ENCODE data around the gene CLASP1. TPM values are rescaled to one million over a fixed set of nuclear protein-coding genes. Genes with fewer than 3 reads are reported as not detected.
"Not testable (repeated sequence)": the region's sequence is repeated elsewhere in the genome, so short reads cannot be mapped to it uniquely, and the experiment has no call there.

Gene CLASP1
- total and polyA plus RNA-seq, 2 donors = 11.6 to 18.4 TPM

GRCh38 chr2:121555008-121555407, 94.3 kb downstream of the CLASP1 start:
- H3K36me3 ChIP-seq (ENCODE audit: control insufficient read depth in 2 of 2, insufficient read depth in 2 of 2, low read length in 1 of 2) = no peaks in the 10 kb centered on the region
- no peak overlapping the region for H3K27ac ChIP-seq (ENCODE audit: low read depth in 1 of 2, low read length in 1 of 2)
- no peak overlapping the region for H3K4me3 ChIP-seq (ENCODE audit: low read length in 2 of 2)
- no peaks in the 10 kb centered on the region for H3K27me3 ChIP-seq (ENCODE audit: control insufficient read depth in 2 of 2, insufficient read depth in 1 of 2, low read length in 1 of 2)
- DNase-seq (ENCODE audit: low read depth in 6 of 9, low spot score in 9 of 9) = no peak
- WGBS = 95% methylated on average over 7 of the region's 7 CpGs
- H3K9me3 ChIP-seq (ENCODE audit: control insufficient read depth in 2 of 2, insufficient read depth in 1 of 2, low read length in 1 of 2) = no peaks in the 10 kb centered on the region
- H3K4me1 ChIP-seq (ENCODE audit: control insufficient read depth in 2 of 2, insufficient read depth in 2 of 2, low read length in 2 of 2) = no peaks in the 10 kb centered on the region

GRCh38 chr2:121552477-121553180, 96.6 kb downstream of the CLASP1 start:
- H3K4me3 ChIP-seq (ENCODE audit: low read length in 2 of 2); H3K27me3 ChIP-seq (ENCODE audit: control insufficient read depth in 2 of 2, insufficient read depth in 1 of 2, low read length in 1 of 2); H3K9me3 ChIP-seq (ENCODE audit: control insufficient read depth in 2 of 2, insufficient read depth in 1 of 2, low read length in 1 of 2); H3K36me3 ChIP-seq (ENCODE audit: control insufficient read depth in 2 of 2, insufficient read depth in 2 of 2, low read length in 1 of 2); DNase-seq (ENCODE audit: low read depth in 6 of 9, low spot score in 9 of 9); H3K4me1 ChIP-seq (ENCODE audit: control insufficient read depth in 2 of 2, insufficient read depth in 2 of 2, low read length in 2 of 2); H3K27ac ChIP-seq (ENCODE audit: low read depth in 1 of 2, low read length in 1 of 2): not testable (repeated sequence)
- WGBS = 50% methylated on average over 2 of the region's 2 CpGs

- Histone ChIP-seq H3K4me1 (ENCODE audit: control insufficient read depth in 2 of 2, insufficient read depth in 2 of 2, low read length in 2 of 2) (no peaks in the 10 kb centered on the region), H3K9me3 (ENCODE audit: control insufficient read depth in 2 of 2, insufficient read depth in 1 of 2, low read length in 1 of 2) (no peaks in the 10 kb centered on the region), H3K36me3 (ENCODE audit: control insufficient read depth in 2 of 2, insufficient read depth in 2 of 2, low read length in 1 of 2) (no peaks in the 10 kb centered on the region), H3K27ac (ENCODE audit: low read depth in 1 of 2, low read length in 1 of 2) (no peak overlapping the region), H3K27me3 (ENCODE audit: control insufficient read depth in 2 of 2, insufficient read depth in 1 of 2, low read length in 1 of 2) (no peaks in the 10 kb centered on the region), H3K4me3 (ENCODE audit: low read length in 2 of 2) (no peak overlapping the region)
- no peak for DNase-seq (ENCODE audit: low read depth in 6 of 9, low spot score in 9 of 9)
- 96% methylated on average over 2 of the region's 2 CpGs for WGBS
These were observed 98.6 kb downstream of the CLASP1 start for GRCh38 chr2:121550669-121551068.

- no peak for DNase-seq (ENCODE audit: low read depth in 6 of 9, low spot score in 9 of 9)
- Histone ChIP-seq H3K4me1 (ENCODE audit: control insufficient read depth in 2 of 2, insufficient read depth in 2 of 2, low read length in 2 of 2) (no peaks in the 10 kb centered on the region), H3K36me3 (ENCODE audit: control insufficient read depth in 2 of 2, insufficient read depth in 2 of 2, low read length in 1 of 2) (no peaks in the 10 kb centered on the region), H3K4me3 (ENCODE audit: low read length in 2 of 2) (no peak overlapping the region), H3K9me3 (ENCODE audit: control insufficient read depth in 2 of 2, insufficient read depth in 1 of 2, low read length in 1 of 2) (no peaks in the 10 kb centered on the region), H3K27me3 (ENCODE audit: control insufficient read depth in 2 of 2, insufficient read depth in 1 of 2, low read length in 1 of 2) (no peaks in the 10 kb centered on the region), H3K27ac (ENCODE audit: low read depth in 1 of 2, low read length in 1 of 2) (no peak overlapping the region)
- WGBS = 92% methylated on average over 5 of the region's 5 CpGs
These were observed 101.6 kb downstream of the CLASP1 start for GRCh38 chr2:121547646-121548045.

- Histone ChIP-seq H3K9me3 (ENCODE audit: control insufficient read depth in 2 of 2, insufficient read depth in 1 of 2, low read length in 1 of 2) (no peaks in the 10 kb centered on the region), H3K36me3 (ENCODE audit: control insufficient read depth in 2 of 2, insufficient read depth in 2 of 2, low read length in 1 of 2) (no peaks in the 10 kb centered on the region), H3K27ac (ENCODE audit: low read depth in 1 of 2, low read length in 1 of 2) (no peak overlapping the region), H3K4me1 (ENCODE audit: control insufficient read depth in 2 of 2, insufficient read depth in 2 of 2, low read length in 2 of 2) (no peaks in the 10 kb centered on the region), H3K27me3 (ENCODE audit: control insufficient read depth in 2 of 2, insufficient read depth in 1 of 2, low read length in 1 of 2) (no peaks in the 10 kb centered on the region), H3K4me3 (ENCODE audit: low read length in 2 of 2) (no peak overlapping the region)
- DNase-seq (ENCODE audit: low read depth in 6 of 9, low spot score in 9 of 9) = no peak
- WGBS = over 99% methylated on average over 2 of the region's 2 CpGs
These were observed 103.3 kb downstream of the CLASP1 start for GRCh38 chr2:121545913-121546312.

- 97% methylated on average over 7 of the region's 7 CpGs for WGBS
- H3K27ac ChIP-seq (ENCODE audit: low read depth in 1 of 2, low read length in 1 of 2) = no peak overlapping the region
- no peaks in the 10 kb centered on the region for H3K9me3 ChIP-seq (ENCODE audit: control insufficient read depth in 2 of 2, insufficient read depth in 1 of 2, low read length in 1 of 2)
- no peak overlapping the region for H3K4me3 ChIP-seq (ENCODE audit: low read length in 2 of 2)
- no peaks in the 10 kb centered on the region for H3K27me3 ChIP-seq (ENCODE audit: control insufficient read depth in 2 of 2, insufficient read depth in 1 of 2, low read length in 1 of 2)
- no peak for DNase-seq (ENCODE audit: low read depth in 6 of 9, low spot score in 9 of 9)
- H3K4me1 ChIP-seq (ENCODE audit: control insufficient read depth in 2 of 2, insufficient read depth in 2 of 2, low read length in 2 of 2) = no peaks in the 10 kb centered on the region
- no peaks in the 10 kb centered on the region for H3K36me3 ChIP-seq (ENCODE audit: control insufficient read depth in 2 of 2, insufficient read depth in 2 of 2, low read length in 1 of 2)
These were observed 104.0 kb downstream of the CLASP1 start for GRCh38 chr2:121545257-121545656.

- DNase-seq (ENCODE audit: low read depth in 6 of 9, low spot score in 9 of 9) = no peak
- Histone ChIP-seq H3K27me3 (ENCODE audit: control insufficient read depth in 2 of 2, insufficient read depth in 1 of 2, low read length in 1 of 2) (no peaks in the 10 kb centered on the region), H3K9me3 (ENCODE audit: control insufficient read depth in 2 of 2, insufficient read depth in 1 of 2, low read length in 1 of 2) (no peaks in the 10 kb centered on the region), H3K36me3 (ENCODE audit: control insufficient read depth in 2 of 2, insufficient read depth in 2 of 2, low read length in 1 of 2) (no peaks in the 10 kb centered on the region), H3K4me3 (ENCODE audit: low read length in 2 of 2) (no peak overlapping the region), H3K4me1 (ENCODE audit: control insufficient read depth in 2 of 2, insufficient read depth in 2 of 2, low read length in 2 of 2) (no peaks in the 10 kb centered on the region), H3K27ac (ENCODE audit: low read depth in 1 of 2, low read length in 1 of 2) (no peak overlapping the region)
- WGBS = 97% methylated on average over 7 of the region's 7 CpGs
These were observed 107.8 kb downstream of the CLASP1 start for GRCh38 chr2:121541495-121541894.

GRCh38 chr2:121539750-121540469, 109.4 kb downstream of the CLASP1 start:
- Histone ChIP-seq H3K4me3 (ENCODE audit: low read length in 2 of 2) (no peak overlapping the region), H3K9me3 (ENCODE audit: control insufficient read depth in 2 of 2, insufficient read depth in 1 of 2, low read length in 1 of 2) (no peaks in the 10 kb centered on the region), H3K4me1 (ENCODE audit: control insufficient read depth in 2 of 2, insufficient read depth in 2 of 2, low read length in 2 of 2) (no peaks in the 10 kb centered on the region), H3K36me3 (ENCODE audit: control insufficient read depth in 2 of 2, insufficient read depth in 2 of 2, low read length in 1 of 2) (no peaks in the 10 kb centered on the region), H3K27me3 (ENCODE audit: control insufficient read depth in 2 of 2, insufficient read depth in 1 of 2, low read length in 1 of 2) (no peaks in the 10 kb centered on the region), H3K27ac (ENCODE audit: low read depth in 1 of 2, low read length in 1 of 2) (no peak overlapping the region)
- 98% methylated on average over 4 of the region's 4 CpGs for WGBS
- DNase-seq (ENCODE audit: low read depth in 6 of 9, low spot score in 9 of 9) = no peak

GRCh38 chr2:121536850-121537557, 112.3 kb downstream of the CLASP1 start:
- H3K27me3 ChIP-seq (ENCODE audit: control insufficient read depth in 2 of 2, insufficient read depth in 1 of 2, low read length in 1 of 2) = no peaks in the 10 kb centered on the region
- H3K27ac ChIP-seq (ENCODE audit: low read depth in 1 of 2, low read length in 1 of 2) = no peak overlapping the region
- H3K36me3 ChIP-seq (ENCODE audit: control insufficient read depth in 2 of 2, insufficient read depth in 2 of 2, low read length in 1 of 2) = no peaks in the 10 kb centered on the region
- H3K4me3 ChIP-seq (ENCODE audit: low read length in 2 of 2) = no peak overlapping the region
- WGBS = 97% methylated on average over 9 of the region's 9 CpGs
- DNase-seq (ENCODE audit: low read depth in 6 of 9, low spot score in 9 of 9) = no peak
- no peaks in the 10 kb centered on the region for H3K4me1 ChIP-seq (ENCODE audit: control insufficient read depth in 2 of 2, insufficient read depth in 2 of 2, low read length in 2 of 2)
- no peaks in the 10 kb centered on the region for H3K9me3 ChIP-seq (ENCODE audit: control insufficient read depth in 2 of 2, insufficient read depth in 1 of 2, low read length in 1 of 2)

Measured in thymus (tissue), 11 donors.